Measurements from ENCODE around the gene SDHAF3.

Gene SDHAF3

GRCh38 chr7:97224316-97224715 is 106.8 kb downstream of the SDHAF3 start:
- no peak for DNase-seq

DNA sequence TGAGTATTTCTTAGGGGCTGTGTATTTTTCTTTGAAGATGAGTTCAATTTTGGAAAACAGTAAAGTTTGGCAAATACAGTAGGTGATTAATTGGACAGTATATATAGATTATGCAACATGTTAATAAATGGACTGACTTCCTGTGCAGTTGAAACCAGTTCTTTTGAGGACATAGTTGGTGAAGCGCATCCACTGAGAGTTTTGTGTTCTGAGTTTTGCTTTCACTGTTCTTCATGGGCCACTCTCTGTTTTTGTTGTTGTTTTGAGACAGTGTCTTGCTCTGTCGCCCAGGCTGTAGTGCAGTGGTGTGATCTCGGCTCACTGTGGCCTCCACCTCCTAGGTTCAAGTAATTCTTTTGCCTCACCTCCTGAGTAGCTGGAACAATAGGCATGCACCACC is 109.0 kb downstream of the SDHAF3 start:
- DNase-seq = no peak
